ENCODE data around the gene KANK4.
"Not testable (repeated sequence)": the region's sequence is repeated elsewhere in the genome, so short reads cannot be mapped to it uniquely, and the experiment has no call there.

KANK4 gene

DNA sequence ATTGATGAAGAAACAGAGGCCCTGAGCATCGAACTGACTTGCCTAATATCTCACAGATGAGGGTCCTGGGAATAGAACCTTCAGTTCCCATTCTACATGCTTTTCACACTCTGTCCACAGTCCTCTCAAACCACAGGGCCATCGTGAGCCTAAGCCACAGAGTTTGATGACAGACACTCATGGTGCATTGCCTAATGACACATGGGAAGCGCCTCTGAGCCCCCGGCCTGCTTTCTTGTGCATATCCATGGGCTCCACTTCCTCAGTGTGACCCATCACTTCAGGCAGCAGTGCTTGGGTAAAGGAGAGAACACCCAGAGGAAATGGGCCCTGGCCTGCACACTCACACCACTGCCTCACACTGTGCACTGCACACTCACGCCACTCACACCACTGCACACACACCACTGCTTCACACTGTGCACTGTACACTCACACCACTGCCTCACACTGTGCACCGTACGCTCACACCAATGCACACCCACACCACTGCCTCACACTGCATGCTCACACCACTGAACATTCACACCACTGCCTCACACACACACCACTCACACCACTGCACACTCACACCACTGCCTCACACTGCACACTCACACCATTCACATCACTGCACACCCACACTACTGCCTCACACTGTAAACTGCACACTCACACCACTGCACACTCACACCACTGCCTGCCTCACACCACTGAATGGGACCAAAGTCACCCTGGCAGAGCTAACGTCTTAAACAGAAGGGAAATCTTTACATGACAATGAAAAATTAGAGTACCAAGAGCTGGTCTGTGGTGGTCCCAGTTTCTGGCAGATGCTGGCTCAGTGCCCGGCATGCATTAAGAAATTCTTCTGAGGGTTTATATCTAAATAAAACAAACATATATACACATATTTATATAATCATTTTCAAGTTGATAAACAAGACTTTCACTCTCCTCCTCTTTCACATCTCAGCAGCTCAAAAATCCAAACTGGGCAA is 53.0 kb downstream of the KANK4 start:
- Histone ChIP-seq H3K4me2 (ENCODE audit: low read length) (no peak overlapping the region), H3K36me3 (ENCODE audit: insufficient read depth, low read length) (no peaks in the 10 kb centered on the region), H3K9me3 (replicated peaks; ENCODE audit: low read length) (no peaks in the 10 kb centered on the region), H3K4me3 (ENCODE audit: low read length) (no peak overlapping the region), H3K9ac (ENCODE audit: low read depth, low read length) (no peak overlapping the region), H3K4me1 (ENCODE audit: control insufficient read depth, insufficient read depth, low read length) (no peaks in the 10 kb centered on the region), H3K27me3 (ENCODE audit: control insufficient read depth, insufficient read depth, low read length) (no peaks in the 10 kb centered on the region)

DNA sequence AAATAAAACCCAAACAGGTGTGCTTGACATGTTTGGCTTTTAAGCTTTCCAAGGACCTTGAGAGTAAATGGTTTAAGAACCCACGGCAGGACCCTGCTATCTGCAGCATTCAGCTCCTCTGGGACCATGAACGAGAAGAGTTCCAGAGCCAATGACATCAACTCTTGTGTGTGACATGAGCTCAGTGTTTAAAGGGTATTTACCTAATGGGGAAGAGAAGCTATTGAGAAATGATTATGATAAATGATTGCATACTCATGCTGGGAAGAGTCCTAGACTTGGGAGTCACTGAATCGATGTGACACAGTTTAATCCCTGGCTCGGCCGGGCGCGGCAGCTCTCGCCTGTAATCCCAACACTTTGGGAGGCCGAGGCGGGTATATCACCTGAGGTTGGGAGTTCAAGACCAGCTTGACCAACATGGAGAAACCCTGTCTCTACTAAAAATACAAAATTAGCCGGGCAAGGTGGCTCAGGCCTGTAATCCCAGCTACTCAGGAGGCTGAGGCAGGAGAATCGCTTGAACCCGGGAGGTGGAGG is 55.4 kb downstream of the KANK4 start:
- Histone ChIP-seq H3K9me3 (replicated peaks; ENCODE audit: low read length) (no peaks in the 10 kb centered on the region), H3K36me3 (ENCODE audit: insufficient read depth, low read length) (no peaks in the 10 kb centered on the region), H3K9ac (ENCODE audit: low read depth, low read length) (no peak overlapping the region), H3K4me2 (ENCODE audit: low read length) (no peak overlapping the region), H3K4me1 (ENCODE audit: control insufficient read depth, insufficient read depth, low read length) (no peaks in the 10 kb centered on the region), H3K27me3 (ENCODE audit: control insufficient read depth, insufficient read depth, low read length) (no peaks in the 10 kb centered on the region), H3K4me3 (ENCODE audit: low read length) (no peak overlapping the region)

DNA sequence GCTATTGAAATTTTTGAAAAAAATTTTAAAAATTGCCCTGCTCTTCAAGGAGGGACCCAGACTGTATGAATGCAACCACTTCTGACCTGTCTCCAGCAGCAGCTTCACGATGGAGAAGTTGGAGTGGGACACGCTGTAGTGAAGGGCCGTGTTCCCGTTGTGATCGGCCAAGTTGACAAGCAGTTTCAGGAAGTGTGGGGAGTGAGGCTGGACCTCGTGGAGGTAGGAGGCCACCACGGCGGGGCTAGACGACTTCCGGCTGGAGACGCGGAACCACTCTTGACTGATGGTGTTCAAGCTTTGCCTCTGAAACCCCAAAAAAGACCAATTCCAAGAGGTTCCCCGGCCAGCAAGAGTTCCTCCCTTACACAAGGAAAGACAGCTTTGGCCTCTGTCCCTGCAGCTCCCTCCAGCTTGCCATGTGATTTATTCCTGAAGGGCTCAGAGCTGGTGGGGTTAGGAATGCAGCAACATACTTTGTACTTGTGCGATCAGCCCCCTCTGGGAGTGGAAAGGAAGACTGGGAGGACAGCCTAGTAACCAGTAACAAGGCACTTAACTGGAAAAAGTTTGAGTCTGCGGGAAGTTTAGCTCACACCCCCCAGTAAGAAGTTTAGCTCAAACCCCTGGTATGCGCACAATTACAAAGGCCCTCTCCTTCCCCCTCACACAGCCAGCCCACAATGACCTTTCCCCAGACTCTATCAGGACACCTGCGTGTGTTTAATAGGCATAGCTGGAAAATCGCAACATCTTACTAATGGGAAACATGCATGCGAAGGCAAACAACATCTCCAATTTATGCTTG is 56.0 kb downstream of the KANK4 start:
- Histone ChIP-seq H3K36me3 (ENCODE audit: insufficient read depth, low read length) (no peaks in the 10 kb centered on the region), H3K4me2 (ENCODE audit: low read length) (no peak overlapping the region), H3K9ac (ENCODE audit: low read depth, low read length) (no peak overlapping the region), H3K9me3 (replicated peaks; ENCODE audit: low read length) (no peaks in the 10 kb centered on the region), H3K4me3 (ENCODE audit: low read length) (no peak overlapping the region), H3K27me3 (ENCODE audit: control insufficient read depth, insufficient read depth, low read length) (no peaks in the 10 kb centered on the region), H3K4me1 (ENCODE audit: control insufficient read depth, insufficient read depth, low read length) (no peaks in the 10 kb centered on the region)

DNA sequence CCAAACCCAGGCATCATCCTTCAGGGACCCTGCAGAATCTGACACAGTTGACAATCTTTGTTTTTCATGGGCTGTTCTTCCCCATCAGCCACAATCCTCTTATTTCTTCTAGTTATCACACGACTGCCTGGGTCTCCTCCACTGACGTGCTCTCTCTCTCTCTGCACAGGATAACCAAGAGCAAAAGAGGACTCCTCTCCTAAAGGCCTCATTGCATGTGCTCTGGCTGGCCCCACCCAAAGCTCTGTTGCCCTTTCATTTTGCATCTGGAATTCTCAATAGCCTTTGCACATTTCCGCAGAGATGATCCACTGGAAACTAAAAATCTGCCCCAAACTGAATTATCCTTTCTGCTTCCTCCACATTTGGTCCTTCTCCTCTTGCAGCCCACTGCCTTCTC is 58.5 kb downstream of the KANK4 start:
- no peaks in the 10 kb centered on the region for H3K27me3 ChIP-seq (ENCODE audit: control insufficient read depth, insufficient read depth, low read length)
- no peak overlapping the region for H3K4me2 ChIP-seq (ENCODE audit: low read length)
- no peaks in the 10 kb centered on the region for H3K36me3 ChIP-seq (ENCODE audit: insufficient read depth, low read length)
- no peak overlapping the region for H3K4me3 ChIP-seq (ENCODE audit: low read length)
- no peaks in the 10 kb centered on the region for H3K4me1 ChIP-seq (ENCODE audit: control insufficient read depth, insufficient read depth, low read length)
- H3K9me3 ChIP-seq (replicated peaks; ENCODE audit: low read length): no peaks in the 10 kb centered on the region
- no peak overlapping the region for H3K9ac ChIP-seq (ENCODE audit: low read depth, low read length)

DNA sequence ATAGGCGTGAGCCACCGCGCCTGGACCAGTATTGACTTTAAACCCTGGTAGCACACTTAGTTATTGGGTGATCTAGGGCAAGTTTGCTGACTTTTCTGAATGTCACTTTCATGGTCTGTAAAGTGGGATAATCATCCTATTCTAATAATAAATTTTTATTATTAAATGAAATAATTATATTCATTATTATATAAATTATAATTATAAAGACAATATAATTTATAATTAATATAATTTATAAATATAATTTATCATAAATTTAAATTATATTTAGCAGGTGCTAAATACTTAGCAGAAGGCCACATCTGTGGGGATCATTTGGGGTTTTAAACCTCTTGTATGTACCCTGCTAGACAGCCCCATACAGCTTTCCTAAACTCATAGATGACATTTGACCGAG is 59.7 kb downstream of the KANK4 start:
- H3K9ac ChIP-seq (ENCODE audit: low read depth, low read length): no peak overlapping the region
- no peaks in the 10 kb centered on the region for H3K9me3 ChIP-seq (replicated peaks; ENCODE audit: low read length)
- H3K4me3 ChIP-seq (ENCODE audit: low read length): no peak overlapping the region
- no peak overlapping the region for H3K4me2 ChIP-seq (ENCODE audit: low read length)
- H3K4me1 ChIP-seq (ENCODE audit: control insufficient read depth, insufficient read depth, low read length): no peaks in the 10 kb centered on the region
- no peaks in the 10 kb centered on the region for H3K36me3 ChIP-seq (ENCODE audit: insufficient read depth, low read length)
- no peaks in the 10 kb centered on the region for H3K27me3 ChIP-seq (ENCODE audit: control insufficient read depth, insufficient read depth, low read length)

DNA sequence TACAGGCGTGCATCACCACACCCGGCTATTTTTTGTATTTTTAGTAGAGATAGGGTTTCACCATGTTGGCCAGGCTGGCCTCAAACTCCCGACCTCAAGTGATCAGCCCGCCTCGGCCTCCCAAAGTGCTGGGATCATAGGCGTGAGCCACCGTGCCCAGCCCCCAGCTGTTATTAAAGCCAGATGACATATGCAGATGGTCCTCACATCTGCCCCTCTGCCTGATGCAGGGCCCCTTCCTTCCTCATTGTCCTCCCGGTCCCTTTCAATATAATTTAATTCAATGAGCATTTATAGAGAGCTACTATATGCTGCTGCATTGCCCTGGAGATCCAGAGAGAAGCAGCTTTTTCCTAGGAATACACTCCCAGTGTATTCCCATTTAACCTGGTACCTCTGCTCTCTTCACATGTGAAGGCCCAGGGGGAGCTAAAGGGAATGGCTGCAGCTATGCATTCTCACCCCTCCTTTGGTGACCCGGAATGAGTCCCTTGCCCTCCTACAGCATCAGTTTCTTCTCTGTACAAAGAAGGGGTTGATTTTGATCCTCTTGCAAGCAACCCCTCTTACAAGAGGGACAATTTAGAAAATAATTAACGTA is 69.0 kb downstream of the KANK4 start:
- Histone ChIP-seq H3K27me3 (ENCODE audit: control insufficient read depth, insufficient read depth, low read length) (no peaks in the 10 kb centered on the region), H3K9me3 (replicated peaks; ENCODE audit: low read length) (no peaks in the 10 kb centered on the region), H3K4me2 (ENCODE audit: low read length) (no peak overlapping the region), H3K4me1 (ENCODE audit: control insufficient read depth, insufficient read depth, low read length) (no peaks in the 10 kb centered on the region), H3K36me3 (ENCODE audit: insufficient read depth, low read length) (no peaks in the 10 kb centered on the region), H3K9ac (ENCODE audit: low read depth, low read length) (no peak overlapping the region), H3K4me3 (ENCODE audit: low read length) (no peak overlapping the region)

DNA sequence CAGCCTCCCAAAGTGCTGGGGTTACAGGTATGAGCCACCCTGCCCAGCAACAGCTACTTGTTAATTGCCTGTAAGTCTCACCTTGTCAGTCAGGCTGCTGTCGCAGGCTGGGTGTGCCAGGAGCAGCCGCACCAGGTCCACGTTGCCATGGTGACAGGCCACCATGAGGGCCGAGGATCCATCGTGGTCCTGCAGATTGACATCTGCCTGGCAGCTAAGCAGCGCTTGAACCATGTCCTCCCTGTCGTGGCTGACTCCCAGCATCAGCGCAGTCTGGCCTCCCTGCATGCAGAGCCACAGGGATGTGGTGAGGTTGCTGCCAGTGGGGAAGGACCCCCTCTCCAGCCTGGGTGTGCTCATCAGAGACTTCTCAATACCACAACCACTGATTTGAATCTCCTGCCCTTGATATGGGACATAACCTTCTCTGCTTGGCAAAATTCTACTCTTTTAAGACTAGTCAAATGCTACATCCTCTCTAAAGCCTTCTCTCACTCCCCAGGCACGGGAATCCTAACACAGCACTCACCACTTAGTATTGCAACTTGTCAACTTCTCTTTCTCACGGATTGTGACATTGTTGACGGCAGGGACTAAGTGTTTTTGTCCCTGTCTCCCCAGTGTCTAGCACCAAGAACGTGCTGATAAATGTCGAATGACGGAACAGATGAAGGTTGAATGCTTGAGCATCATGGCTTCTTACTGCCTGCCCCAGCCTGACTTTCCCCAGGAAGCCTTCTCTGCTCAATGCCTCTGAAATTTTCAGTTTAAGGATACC is 71.7 kb downstream of the KANK4 start:
- no peaks in the 10 kb centered on the region for H3K36me3 ChIP-seq (ENCODE audit: insufficient read depth, low read length)
- no peaks in the 10 kb centered on the region for H3K27me3 ChIP-seq (ENCODE audit: control insufficient read depth, insufficient read depth, low read length)
- H3K9me3 ChIP-seq (replicated peaks; ENCODE audit: low read length): no peaks in the 10 kb centered on the region
- H3K4me3 ChIP-seq (ENCODE audit: low read length): no peak overlapping the region
- no peaks in the 10 kb centered on the region for H3K4me1 ChIP-seq (ENCODE audit: control insufficient read depth, insufficient read depth, low read length)
- H3K9ac ChIP-seq (ENCODE audit: low read depth, low read length): no peak overlapping the region
- no peak overlapping the region for H3K4me2 ChIP-seq (ENCODE audit: low read length)

DNA sequence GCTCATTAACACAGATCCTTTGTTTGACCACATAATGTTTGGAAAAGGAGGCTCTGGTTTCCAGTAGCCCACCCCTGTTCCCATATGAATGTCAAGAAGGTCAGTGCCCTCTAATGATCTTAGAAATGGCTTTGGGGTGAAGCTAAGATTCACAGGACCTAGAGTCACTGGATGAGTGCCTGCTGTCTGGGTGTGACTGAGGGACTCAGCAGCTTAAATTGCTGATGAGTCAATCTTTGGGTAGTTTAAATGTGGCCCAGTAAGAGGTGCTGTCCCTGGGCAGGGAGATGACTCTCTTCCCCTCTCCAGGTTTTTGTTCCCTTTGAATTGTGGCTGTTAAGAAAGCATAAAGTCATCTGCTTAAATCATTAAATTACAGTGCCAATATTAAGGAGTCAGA is 74.0 kb downstream of the KANK4 start:
- no peak overlapping the region for H3K9ac ChIP-seq (ENCODE audit: low read depth, low read length)
- H3K4me3 ChIP-seq (ENCODE audit: low read length): no peak overlapping the region
- H3K9me3 ChIP-seq (replicated peaks; ENCODE audit: low read length): no peaks in the 10 kb centered on the region
- H3K4me1 ChIP-seq (ENCODE audit: control insufficient read depth, insufficient read depth, low read length): no peaks in the 10 kb centered on the region
- no peak overlapping the region for H3K4me2 ChIP-seq (ENCODE audit: low read length)
- H3K27me3 ChIP-seq (ENCODE audit: control insufficient read depth, insufficient read depth, low read length): no peaks in the 10 kb centered on the region
- no peaks in the 10 kb centered on the region for H3K36me3 ChIP-seq (ENCODE audit: insufficient read depth, low read length)

DNA sequence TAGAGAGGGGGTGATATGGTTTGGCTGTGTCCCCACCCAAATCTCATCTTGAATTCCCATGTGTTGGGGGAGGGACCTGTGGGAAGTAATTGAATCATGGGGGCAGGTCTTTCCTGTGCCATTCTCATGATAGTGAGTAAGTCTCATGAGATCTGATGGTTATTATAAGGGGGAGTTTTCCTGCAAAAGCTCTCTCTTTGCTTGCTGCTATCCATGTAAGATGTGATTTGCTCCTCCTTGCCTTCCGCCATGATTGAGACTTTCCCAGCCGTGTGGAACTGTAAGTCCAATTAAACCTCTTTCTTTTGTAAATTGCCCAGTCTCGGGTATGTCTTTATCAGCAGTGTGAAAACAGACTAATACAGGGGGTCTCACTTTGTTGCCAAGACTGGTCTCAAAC is 74.9 kb downstream of the KANK4 start:
- not testable (repeated sequence) for H3K36me3 ChIP-seq (ENCODE audit: insufficient read depth, low read length); H3K4me2 ChIP-seq (ENCODE audit: low read length); H3K9me3 ChIP-seq (replicated peaks; ENCODE audit: low read length); H3K4me1 ChIP-seq (ENCODE audit: control insufficient read depth, insufficient read depth, low read length); H3K9ac ChIP-seq (ENCODE audit: low read depth, low read length); H3K27me3 ChIP-seq (ENCODE audit: control insufficient read depth, insufficient read depth, low read length); H3K4me3 ChIP-seq (ENCODE audit: low read length)

DNA sequence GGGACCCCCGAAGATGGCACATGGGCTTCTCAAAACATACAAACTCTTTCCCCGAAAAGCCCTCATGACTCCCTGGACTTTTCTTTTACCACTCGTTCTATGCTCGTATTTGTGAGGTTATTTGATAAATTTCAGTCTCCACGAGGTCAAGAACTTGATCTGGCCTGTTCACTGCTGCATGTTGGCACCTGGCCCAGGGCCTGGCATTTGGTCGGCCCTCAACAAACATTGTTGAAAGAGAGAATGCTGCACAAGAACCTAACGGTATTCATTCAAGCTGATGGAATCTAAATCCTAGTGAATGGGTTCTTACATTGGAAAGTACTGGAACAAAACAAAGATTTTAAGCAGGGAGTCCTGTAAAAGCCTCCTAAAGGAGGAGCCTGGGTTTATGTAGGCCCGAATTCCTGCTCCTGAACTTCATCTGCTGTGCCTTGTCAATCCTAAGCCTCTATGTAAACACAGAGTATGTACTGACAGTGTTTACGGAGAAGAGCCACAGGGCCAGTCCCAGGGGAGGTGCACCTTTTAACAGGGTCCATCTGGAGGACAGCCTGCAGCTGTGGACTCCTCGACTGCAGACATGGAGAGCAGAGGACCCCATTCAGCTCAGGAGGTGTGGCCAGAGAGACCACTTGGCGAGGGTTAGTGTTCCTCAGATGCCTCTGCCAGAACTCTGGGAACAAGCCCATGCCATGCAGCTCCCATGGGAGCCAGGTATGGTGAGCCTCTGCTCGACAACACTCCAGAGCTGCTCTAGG is 77.7 kb downstream of the KANK4 start:
- Histone ChIP-seq H3K4me2 (ENCODE audit: low read length) (no peak overlapping the region), H3K27me3 (ENCODE audit: control insufficient read depth, insufficient read depth, low read length) (no peaks in the 10 kb centered on the region), H3K4me1 (ENCODE audit: control insufficient read depth, insufficient read depth, low read length) (peaks cover 13% of the 10 kb centered on the region)

More for the DNA sequence above, 77.7 kb downstream of the KANK4 start:
- Histone ChIP-seq H3K9me3 (replicated peaks; ENCODE audit: low read length) (no peaks in the 10 kb centered on the region), H3K36me3 (ENCODE audit: insufficient read depth, low read length) (no peaks in the 10 kb centered on the region), H3K4me3 (ENCODE audit: low read length) (no peak overlapping the region), H3K9ac (ENCODE audit: low read depth, low read length) (no peak overlapping the region)
